ENCODE data around the gene UNC5CL.

GRCh38 chr6:41047306-41047705, 8.3 kb upstream of the UNC5CL start:
- TF ChIP-seq CTCF (conservative IDR thresholded peaks at IDR 0.05; ENCODE audit: low read depth, low read length) (no peak), EZH2 (IDR thresholded peaks at IDR 0.05; ENCODE audit: low read length, unreplicated experiment) (no peak)
